Measurements from ENCODE around the gene RPA1.

Gene RPA1

GRCh38 chr17:1861391-1862010 lies 31.7 kb downstream of the RPA1 start:
- Histone ChIP-seq H3K27ac (peak overlapping the region in 1 of 2 donors; percentile 25), H3K4me3 (no peak overlapping the region)
- TF ChIP-seq CTCF (IDR thresholded peaks at IDR 0.05) = no peak
- DNase-seq (ENCODE audit: low spot score) = no peak

- Histone ChIP-seq H3K4me3 (no peak overlapping the region), H3K27ac (no peak overlapping the region)
- DNase-seq (ENCODE audit: low spot score) = no peak
- TF ChIP-seq CTCF (IDR thresholded peaks at IDR 0.05) = peak; percentile 26
Measured at GRCh38 chr17:1865252-1866037, 35.6 kb downstream of the RPA1 start.

- Histone ChIP-seq H3K4me3 (no peak overlapping the region), H3K27ac (no peak overlapping the region)
- DNase-seq (ENCODE audit: low spot score) = no peak
- TF ChIP-seq CTCF (IDR thresholded peaks at IDR 0.05) = no peak
Measured at GRCh38 chr17:1867307-1867706, 37.5 kb downstream of the RPA1 start.

- no peak for DNase-seq (ENCODE audit: low spot score)
- no peak overlapping the region for H3K27ac ChIP-seq
- TF ChIP-seq CTCF (IDR thresholded peaks at IDR 0.05) = no peak
- H3K4me3 ChIP-seq = no peak overlapping the region
Measured at GRCh38 chr17:1868090-1868489, 38.3 kb downstream of the RPA1 start.

GRCh38 chr17:1870592-1870991 lies 40.8 kb downstream of the RPA1 start:
- H3K4me3 ChIP-seq = no peak overlapping the region
- no peak overlapping the region for H3K27ac ChIP-seq
- no peak for TF ChIP-seq CTCF (IDR thresholded peaks at IDR 0.05)
- DNase-seq (ENCODE audit: low spot score) = no peak

- no peak overlapping the region for H3K27ac ChIP-seq
- no peak for DNase-seq (ENCODE audit: low spot score)
- no peak for TF ChIP-seq CTCF (IDR thresholded peaks at IDR 0.05)
- no peak overlapping the region for H3K4me3 ChIP-seq
Measured at GRCh38 chr17:1871756-1872155, 42.0 kb downstream of the RPA1 start.

GRCh38 chr17:1872254-1872653 lies 42.4 kb downstream of the RPA1 start:
- Histone ChIP-seq H3K27ac (no peak overlapping the region), H3K4me3 (no peak overlapping the region)
- no peak for DNase-seq (ENCODE audit: low spot score)
- no peak for TF ChIP-seq CTCF (IDR thresholded peaks at IDR 0.05)
